Stimulated activated CD4-positive, alpha-beta T cell treated with anti-CD3 and anti-CD28 coated beads, Interleukin-12 subunit alpha, Interleukin-12 subunit beta, amount 100 ng/mL, for 24 hours (primary cell): ENCODE results near the gene ZNF593.

ENCODE experiments used
- DNase-seq, 2 experiments: peaks; one replicate each; pipeline ENCODE4 v3.0.0-alpha.2; 2020; ENCODE audit warnings: low read depth in 2 of 2

Gene ZNF593

GRCh38 chr1:26148887-26149286, 20.8 kb upstream of the ZNF593 start:
- DNase-seq, result no peak

- DNase-seq, result no peak
These were observed 15.7 kb upstream of the ZNF593 start for GRCh38 chr1:26153966-26154532.

DNA sequence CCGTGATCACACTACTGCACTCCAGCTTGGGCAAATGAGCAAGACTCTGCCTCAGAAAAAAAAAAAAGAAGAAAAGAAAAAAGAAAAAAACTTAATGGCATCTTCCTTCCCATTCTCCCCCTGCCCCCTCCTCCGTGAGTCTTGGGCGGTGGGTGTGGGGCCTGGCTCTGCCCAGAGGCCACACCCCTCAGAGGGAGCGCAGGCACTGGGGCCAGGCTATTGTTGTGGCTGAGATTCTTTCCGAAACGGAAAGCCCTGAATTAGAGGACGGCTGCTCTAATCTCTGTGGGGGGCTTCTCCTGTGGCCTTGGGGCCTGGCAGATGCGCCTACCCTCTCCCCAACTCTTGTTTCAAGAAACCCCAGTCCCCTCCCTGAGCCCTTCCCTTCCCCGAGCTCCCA, 15.0 kb upstream of the ZNF593 start:
- no peak for DNase-seq

DNA sequence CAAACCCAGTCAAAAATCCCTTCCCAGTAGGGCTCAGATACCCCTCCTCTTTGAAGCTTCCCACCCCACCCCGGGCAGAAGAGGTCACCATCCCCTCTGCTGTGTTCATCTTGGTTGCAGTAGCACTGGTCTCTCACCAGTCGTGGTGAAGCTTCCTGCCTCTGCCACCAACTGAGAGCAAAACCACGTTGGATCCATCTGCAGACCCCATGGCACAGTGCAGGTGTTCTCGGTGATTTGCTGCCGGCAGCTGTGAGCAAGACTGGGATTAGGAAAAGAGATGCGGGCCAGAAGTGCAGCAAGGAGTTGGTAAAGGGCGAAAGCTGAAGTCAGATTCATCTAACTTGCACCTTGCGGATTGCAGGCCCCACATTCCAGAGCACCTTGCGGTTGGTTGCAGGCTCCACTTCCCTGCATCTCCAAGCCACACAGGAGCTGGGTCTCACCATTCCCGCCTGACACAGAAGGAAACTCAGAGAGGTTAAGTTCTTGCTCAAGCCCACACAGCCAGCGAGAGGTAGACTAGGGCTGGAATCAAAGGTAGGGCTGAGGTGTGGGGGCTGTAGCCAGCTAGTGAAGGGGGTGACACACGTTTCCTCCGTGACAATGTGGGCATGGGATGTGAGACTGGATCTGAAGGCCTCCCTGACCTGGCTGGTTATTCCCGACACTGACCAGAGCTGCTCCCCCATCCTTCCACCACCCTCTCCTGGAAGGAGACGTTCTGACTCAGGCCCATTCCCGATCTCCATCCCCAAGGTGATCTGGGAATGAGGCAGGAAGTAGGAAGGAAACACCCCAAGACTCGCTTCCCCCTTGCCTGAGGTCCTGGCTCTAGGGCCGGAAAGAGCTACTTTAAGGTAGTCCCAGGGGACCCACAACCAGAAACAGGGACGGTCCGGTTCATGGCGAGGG, 14.1 kb upstream of the ZNF593 start:
- no peak for DNase-seq

- DNase-seq, result no peak
These were observed 13.2 kb upstream of the ZNF593 start for GRCh38 chr1:26156285-26157038.

DNA sequence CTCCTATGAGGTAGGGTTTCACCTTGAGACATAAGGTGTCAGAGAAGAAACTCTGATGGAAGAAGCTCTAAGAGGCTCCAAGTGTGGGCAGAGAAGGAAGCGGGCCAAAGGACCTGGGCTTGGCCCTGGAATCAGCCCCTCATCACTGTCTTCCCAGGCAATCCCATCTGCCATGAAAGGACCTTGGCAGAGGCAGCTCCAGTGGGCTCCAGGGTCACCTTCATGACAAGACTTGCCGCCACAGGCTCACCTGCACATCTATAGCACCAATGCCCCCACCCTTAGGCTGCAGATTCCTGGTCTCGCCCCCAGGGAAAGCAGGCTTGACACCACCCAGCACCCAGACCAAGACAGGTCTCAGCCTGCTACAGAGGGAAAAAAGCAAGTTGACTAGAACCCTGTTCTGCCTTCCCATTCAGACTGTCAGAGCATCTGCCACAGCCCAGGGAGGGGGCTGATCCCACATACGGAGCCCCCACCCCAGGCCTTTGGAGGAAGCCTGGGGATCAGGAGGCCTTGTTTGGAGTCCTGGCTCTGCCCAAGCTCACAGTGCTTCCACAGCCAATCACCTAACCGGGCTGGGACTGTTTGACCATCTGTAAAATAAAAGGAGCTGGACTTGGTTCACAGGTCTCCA, 11.3 kb upstream of the ZNF593 start:
- no peak for DNase-seq

- no peak for DNase-seq
These were observed 10.6 kb upstream of the ZNF593 start, which contains the start of gene FAM110D for GRCh38 chr1:26158908-26159742. TSS of gene FAM110D (plus strand) at chr1:26159079. CDS start at chr1:26161292, 2,213 bp downstream.

GRCh38 chr1:26159743-26160039, 10.0 kb upstream of the ZNF593 start:
- no peak for DNase-seq

DNA sequence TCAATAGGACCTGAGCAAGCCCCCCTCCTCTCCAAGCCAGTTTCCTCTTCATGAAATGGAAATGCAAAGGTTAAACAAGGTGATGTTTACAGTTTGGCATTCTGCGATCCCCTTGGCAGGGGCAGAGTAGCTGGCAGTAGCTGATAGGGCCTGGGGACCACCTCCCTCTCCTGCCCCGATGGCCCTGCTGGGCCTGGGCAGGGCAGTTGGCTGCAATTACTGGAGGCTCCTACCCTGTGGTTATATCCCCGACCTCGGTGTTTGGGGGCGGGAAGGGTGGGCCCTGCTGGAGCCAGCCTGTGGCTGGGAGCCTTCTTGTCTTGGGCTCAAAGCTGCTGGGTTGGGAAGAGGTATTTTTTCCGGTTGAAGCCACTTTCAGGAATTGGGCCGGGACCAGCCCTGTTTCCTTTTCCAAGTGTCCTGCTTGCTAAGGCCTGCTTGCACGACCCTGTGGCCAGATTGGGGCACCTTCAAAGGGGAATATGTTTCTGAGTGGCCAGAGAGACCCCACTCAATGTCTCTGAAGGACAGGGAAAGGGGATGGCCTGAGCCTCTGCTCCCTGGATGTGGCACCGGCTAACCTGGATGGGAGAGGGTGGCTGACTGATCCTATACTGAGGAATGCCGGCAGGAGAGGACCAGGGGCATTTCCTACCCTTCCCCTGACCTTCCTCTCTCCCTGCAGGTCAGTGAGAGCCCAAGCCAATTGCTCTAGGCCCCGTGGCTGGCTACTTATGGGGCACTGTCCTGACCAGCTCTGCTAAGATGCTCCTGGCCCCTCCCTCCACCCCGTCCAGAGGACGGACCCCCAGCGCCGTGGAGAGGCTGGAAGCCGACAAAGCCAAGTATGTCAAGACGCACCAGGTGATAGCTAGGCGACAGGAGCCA, 8.9 kb upstream of the ZNF593 start:
- DNase-seq, result no peak

GRCh38 chr1:26161415-26162219, 8.1 kb upstream of the ZNF593 start:
- peak in 1 of 2 experiments; percentile 19 for DNase-seq

GRCh38 chr1:26162220-26162709, 7.4 kb upstream of the ZNF593 start:
- DNase-seq, result no peak

DNA sequence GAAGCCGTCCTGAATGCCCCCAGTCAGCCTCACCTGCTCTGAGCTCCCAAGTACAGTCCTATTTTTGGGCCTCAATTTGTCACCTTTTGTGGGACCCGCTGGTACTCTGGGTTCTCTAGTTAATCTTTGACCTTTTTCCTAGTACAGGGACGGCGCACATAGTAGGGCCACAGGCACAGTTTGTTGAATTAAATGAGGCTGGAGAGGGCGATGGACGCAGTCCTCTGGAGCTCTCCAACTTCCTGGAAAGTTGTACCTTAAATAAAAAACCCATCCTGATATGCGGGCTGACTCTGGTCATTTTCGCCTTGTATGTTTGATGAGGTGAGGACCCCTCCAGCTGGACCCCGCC, 6.0 kb upstream of the ZNF593 start:
- no peak for DNase-seq

DNA sequence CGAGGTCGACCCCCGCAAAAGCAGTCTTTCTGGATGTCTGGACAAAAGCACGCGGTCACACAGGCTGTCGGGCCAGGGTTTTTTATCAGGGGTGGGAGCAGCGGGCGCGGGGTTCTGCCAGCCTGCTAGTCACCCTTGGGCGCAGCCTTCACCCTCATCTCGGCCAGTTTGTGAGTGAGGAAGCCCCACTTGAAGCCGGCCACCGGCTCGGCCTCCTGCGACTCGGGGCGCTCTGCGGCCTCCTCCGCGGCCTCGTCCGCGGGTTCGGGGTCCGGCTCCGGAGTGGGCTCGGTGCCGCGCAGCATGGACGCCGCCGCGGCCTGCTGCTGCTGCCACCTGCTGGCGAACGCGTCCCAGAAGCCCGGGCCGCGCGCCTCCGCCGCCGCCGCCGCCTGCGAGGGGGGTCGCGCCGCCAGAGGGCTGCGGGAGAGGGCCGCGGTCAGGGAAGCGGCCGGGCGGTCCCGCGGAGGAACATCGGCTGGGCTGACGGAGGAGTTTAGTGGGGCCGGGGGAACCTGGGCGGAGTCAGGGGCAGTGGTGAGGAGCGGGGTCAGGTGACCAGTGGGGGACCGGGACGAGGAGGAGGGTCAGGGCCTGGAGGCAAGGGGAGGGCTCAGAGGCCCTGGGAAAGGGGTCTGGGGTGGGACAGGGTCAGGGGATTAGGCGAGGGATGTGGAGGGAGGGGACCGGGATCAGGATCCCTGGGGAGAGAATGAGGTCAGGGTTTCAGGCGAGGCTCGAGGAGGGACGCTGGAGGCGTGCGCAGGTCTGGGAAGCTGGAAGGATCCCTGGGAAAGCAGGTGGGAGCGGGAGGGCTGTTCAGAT, 5.5 kb upstream of the ZNF593 start:
- DNase-seq, result peak; percentile 20 to 37

DNA sequence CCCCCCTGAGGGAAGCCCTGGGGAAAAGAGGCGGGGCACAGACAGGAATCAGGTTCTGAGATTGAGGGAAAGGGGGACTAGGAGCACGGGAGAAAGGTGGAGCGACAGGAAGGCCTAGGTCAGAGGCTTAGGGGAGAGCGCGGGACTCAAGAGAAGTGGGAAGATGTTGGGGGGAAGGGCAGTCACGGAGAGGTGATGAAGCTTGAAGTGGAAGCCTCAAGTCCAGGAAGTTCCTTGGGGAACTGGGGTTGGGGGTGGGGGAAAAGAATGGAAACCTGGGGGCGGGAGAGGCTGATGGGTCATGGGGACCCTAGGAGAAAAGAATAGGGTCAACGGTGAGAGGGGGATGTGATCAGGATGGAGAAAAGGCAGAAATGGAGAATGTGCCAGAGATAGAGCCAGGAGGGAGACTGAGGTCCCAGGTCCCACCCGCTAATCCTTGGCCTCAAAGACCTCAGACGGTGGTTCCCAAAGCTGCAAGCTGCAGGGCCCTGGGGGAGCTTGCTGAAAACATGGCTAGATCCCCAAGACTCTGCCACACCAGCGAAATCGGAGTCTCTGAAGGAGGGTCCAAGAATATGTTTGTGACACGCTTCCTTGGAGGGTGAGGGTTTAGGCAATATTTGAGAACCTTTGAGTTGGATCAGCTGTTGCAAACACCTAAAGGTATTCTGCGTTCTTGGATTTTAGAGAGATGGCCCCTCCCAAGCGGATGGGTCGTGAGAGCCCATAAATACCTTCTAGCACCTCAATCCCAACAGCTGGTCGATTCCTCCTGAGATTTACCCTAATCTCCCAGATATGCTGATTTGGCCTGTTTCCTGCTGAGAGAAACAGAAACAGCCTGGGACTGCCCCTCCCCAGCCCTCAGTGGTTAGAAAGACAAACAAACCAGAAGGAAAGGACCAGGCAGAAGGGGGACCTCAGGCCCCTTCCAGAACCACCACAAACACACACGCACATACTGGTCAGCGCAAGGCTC, 4.6 kb upstream of the ZNF593 start:
- no peak for DNase-seq

- no peak for DNase-seq
These were observed 2.9 kb upstream of the ZNF593 start for GRCh38 chr1:26166719-26167281.

DNA sequence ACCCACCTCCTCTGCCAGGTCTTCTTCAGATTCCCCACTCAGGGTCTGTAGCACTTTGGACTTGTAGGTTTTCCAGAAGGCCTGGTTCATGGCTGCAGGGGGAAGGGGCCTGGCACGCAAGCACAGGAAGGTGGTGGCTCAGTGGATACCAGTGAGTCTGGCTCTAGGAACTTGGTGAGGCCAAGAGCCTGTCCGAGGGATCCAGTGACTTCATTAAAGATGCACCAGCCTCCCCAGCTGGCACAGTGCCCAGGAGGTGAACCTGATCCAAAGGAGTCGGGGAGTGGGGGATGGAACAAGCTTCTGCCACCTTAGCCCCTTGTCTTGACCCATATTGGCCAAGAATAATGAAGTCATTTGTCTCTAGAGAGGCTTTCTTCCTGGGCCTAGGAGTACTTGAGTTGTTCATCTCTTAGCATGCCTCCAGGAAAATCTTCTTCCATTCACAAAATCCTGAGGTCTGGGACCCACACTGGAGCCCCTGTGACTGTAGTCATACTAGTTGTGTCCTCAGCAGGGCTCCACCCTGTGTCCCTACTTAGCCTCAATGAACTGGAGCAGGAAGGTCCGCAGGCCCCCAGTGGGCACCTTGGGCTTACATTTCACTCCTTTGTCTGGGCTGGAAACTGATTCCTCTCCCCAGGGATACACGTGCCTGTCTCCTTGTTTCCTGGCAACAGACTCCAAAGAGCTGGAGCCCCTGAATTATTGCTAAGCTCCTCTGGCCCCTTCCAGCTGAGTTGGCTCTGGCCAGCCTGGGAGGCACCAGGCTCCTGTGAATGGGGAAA, 1.1 kb upstream of the ZNF593 start, which contains the start of gene C1orf232:
Gene C1orf232 (minus strand): TSS at position 554 of the 788 bp plus-strand sequence. CDS start 464 bp downstream, at position 90.
- DNase-seq, result no peak
